HepG2 (cell line): ENCODE measurements around the gene ATF7IP. TPM values are rescaled to one million over a fixed set of nuclear protein-coding genes. Genes with fewer than 3 reads are reported as not detected.
"Not testable (repeated sequence)": the region's sequence is repeated elsewhere in the genome, so short reads cannot be mapped to it uniquely, and the experiment has no call there.

Experiments
- ATAC-seq: fragments of 200-7000 bp; cut with Tn5 transposase; 3 replicates; pipeline ENCODE4 v1.9.1; 2020; ENCODE audit warnings: mild to moderate bottlenecking, moderate library complexity
- BruUV-seq: library from RNA; stranded (reverse); fragments of 400-500 nt; replicated peaks from 2 replicates; lab custom pipeline; 2021; lab: Mats Ljungman, UMichigan
- CTCF ChIA-PET: fragments of 300-600 bp; formaldehyde crosslinking; extraction: SDS; loops from one replicate; lab custom pipeline; 2021; ENCODE audit warnings: low total read pairs, inconsistent platforms, low intra/inter-chr PET ratio; lab: Yijun Ruan, JAX
- POLR2A ChIA-PET: fragments of 350-600 bp; sonication (Branson Sonifier 250); formaldehyde crosslinking; loops from one replicate; lab custom pipeline; 2020; ENCODE audit warnings: antibody characterized with exemption, inconsistent platforms; lab: Yijun Ruan, JAX
- DNase-seq: peaks from one replicate; pipeline ENCODE4 v3.0.0-alpha.2; 2015; ENCODE audit warnings: low spot score
- FAIRE-seq: peaks from 3 replicates; lab custom pipeline; 2011; peaks lifted over from hg19 to GRCh38; lab: Jason Lieb, UNC
- H2AFZ ChIP-seq: one replicate; pipeline ENCODE4 v1.6.1; 2011; ENCODE audit warnings: low read length, inconsistent platforms
- H3K27ac ChIP-seq: fragments of 300-600 bp; 3 replicates; pipeline ENCODE4 v1.8.0; 2011; ENCODE audit warnings: mixed run types, mild to moderate bottlenecking, mixed read lengths, low read length, inconsistent platforms; ENCODE audit not compliant: insufficient read depth; ENCODE audit errors: extremely low read length
- H3K27me3 ChIP-seq, 2 experiments: fragments of 200-600 bp in 1 of 2; 2 replicates in 1 of 2; 3 replicates in 1 of 2; pipeline versions ENCODE4 v1.6.0 to v1.8.0; 2011; ENCODE audit warnings: low read length in 2 of 2, mild to moderate bottlenecking in 2 of 2, moderate library complexity in 2 of 2, inconsistent platforms in 1 of 2; ENCODE audit not compliant: insufficient read depth in 2 of 2, control insufficient read depth in 1 of 2
- H3K36me3 ChIP-seq, 2 experiments: fragments of 200-600 bp in 1 of 2; replicated peaks in 1 of 2; 2 replicates in 1 of 2; 3 replicates in 1 of 2; pipeline versions ENCODE4 v1.5.1 to v1.8.0; 2011; ENCODE audit warnings: low read length in 2 of 2, inconsistent platforms in 1 of 2; ENCODE audit not compliant: insufficient read depth in 2 of 2, control insufficient read depth in 1 of 2
- H3K4me1 ChIP-seq: 2 replicates; pipeline ENCODE4 v1.5.1; 2012; ENCODE audit warnings: low read length, inconsistent platforms; ENCODE audit not compliant: insufficient read depth
- H3K4me2 ChIP-seq: 2 replicates; pipeline ENCODE4 v1.6.0; 2011; ENCODE audit warnings: low read depth, low read length, inconsistent platforms
- H3K4me3 ChIP-seq, 3 experiments: fragments of 200-600 bp in 1 of 3; sonication (generic), shearing (Covaris generic) in 1 of 3; replicated peaks in 1 of 3; 2 replicates each; pipeline ENCODE4 v1.5.1; 2011 to 2016; ENCODE audit warnings: low read length in 3 of 3, inconsistent platforms in 2 of 3, low read depth in 2 of 3, mild to moderate bottlenecking in 2 of 3, control low read depth in 1 of 3, mixed read lengths in 1 of 3; ENCODE audit not compliant: insufficient read depth in 1 of 3
- H3K79me2 ChIP-seq: one replicate; pipeline ENCODE4 v1.6.1; 2011; ENCODE audit warnings: low read length, inconsistent platforms; ENCODE audit not compliant: insufficient read depth
- H3K9ac ChIP-seq: 2 replicates; pipeline ENCODE4 v1.6.0; 2011; ENCODE audit warnings: mild to moderate bottlenecking, low read depth, low read length, inconsistent platforms; ENCODE audit not compliant: insufficient read depth
- H3K9me3 ChIP-seq: 2 replicates; pipeline ENCODE4 v1.5.1; 2012; ENCODE audit warnings: mild to moderate bottlenecking, low read length
- H4K20me1 ChIP-seq: 2 replicates; pipeline ENCODE4 v1.6.0; 2011; ENCODE audit warnings: inconsistent platforms, mild to moderate bottlenecking, low read length, moderate library complexity; ENCODE audit not compliant: insufficient read depth
- HMG20A ChIP-seq: IDR thresholded peaks from 2 replicates; pipeline ENCODE4 v1.6.1; 2016; ENCODE audit warnings: borderline replicate concordance
- HOXD1 ChIP-seq: sonication (generic); formaldehyde crosslinking; IDR thresholded peaks from 2 replicates; pipeline ENCODE4 v1.5.0; 2020; ENCODE audit warnings: missing genetic modification reagents
- NCOR1 ChIP-seq: fragments of 200-600 bp; sonication (generic); IDR thresholded peaks from 2 replicates; pipeline ENCODE4 v1.7.0; 2017; ENCODE audit warnings: antibody characterized with exemption, low read length, borderline replicate concordance
- TBX3 ChIP-seq: fragments of 450-650 bp; IDR thresholded peaks from 2 replicates; pipeline ENCODE4 v1.6.1; 2017; ENCODE audit warnings: antibody characterized with exemption, mild to moderate bottlenecking, inconsistent platforms, borderline replicate concordance
- YEATS4 ChIP-seq: sonication (generic); formaldehyde crosslinking; IDR thresholded peaks from 2 replicates; pipeline ENCODE4 v1.4.0; 2020; ENCODE audit warnings: missing genetic modification reagents, borderline replicate concordance
- ZEB1 ChIP-seq: IDR thresholded peaks from 2 replicates; pipeline ENCODE4 v1.6.1; 2012; ENCODE audit warnings: mild to moderate bottlenecking, low read depth, inconsistent platforms; ENCODE audit not compliant: insufficient replicate concordance
- WGBS: methylation state at CpG from one replicate; pipeline ENCODE4 v1.1.6; 2017; ENCODE audit warnings: low lambda C conversion rate; 5-methylcytosine and 5-hydroxymethylcytosine counted together
- in situ Hi-C: cut with HindIII; loops from 2 replicates; pipeline ENCODE4 v1.10.0; 2017; ENCODE audit warnings: low pct_unique_long_range_greater_than_20kb; ENCODE audit not compliant: extremely low pct_ligation_motif_present
- intact Hi-C: fragments of 100-400 bp; cut with micrococcal nuclease; formaldehyde crosslinking; loops from one replicate; pipeline ENCODE4 v1.10.0; 2022; ENCODE audit not compliant: unreplicated experiment
- polyA plus RNA-seq, 8 experiments: library from polyadenylated mRNA; depleted of rRNA in 3 of 8; stranded (reverse) in 7 of 8; unstranded in 1 of 8; fragments of >200 nt; fragmentation: Illumina TruSeq in 4 of 8; extraction: Trizol in 4 of 8; gene quantifications; 2 replicates each; pipeline versions ENCODE4 v1.2.1 to v1.2.3, GENCODE V29; 2011 to 2016; ENCODE audit warnings: low read depth in 4 of 8, missing spikeins in 1 of 8, mixed read lengths in 1 of 8; ENCODE audit not compliant: insufficient read depth in 1 of 8
- total RNA-seq, 5 experiments: library from RNA; depleted of rRNA; stranded (reverse); fragments of >200 nt; fragmentation: Illumina TruSeq; extraction: Trizol; gene quantifications; 2 replicates each; pipeline ENCODE4 v1.2.3, GENCODE V29; 2016; ENCODE audit warnings: low read depth in 1 of 5
- TF ChIP-seq, protein P1 (sequence below): sonication (generic); formaldehyde crosslinking; IDR thresholded peaks from 2 replicates; pipeline ENCODE4 v1.4.0; 2020; ENCODE audit warnings: missing genetic modification reagents

ATF7IP gene
- total and polyA plus RNA-seq, 2 of the 13 experiments (the other 11 are each of a cell fraction or from before 2014, with no cell fraction given), result 1.8 to 11.8 TPM

DNA sequence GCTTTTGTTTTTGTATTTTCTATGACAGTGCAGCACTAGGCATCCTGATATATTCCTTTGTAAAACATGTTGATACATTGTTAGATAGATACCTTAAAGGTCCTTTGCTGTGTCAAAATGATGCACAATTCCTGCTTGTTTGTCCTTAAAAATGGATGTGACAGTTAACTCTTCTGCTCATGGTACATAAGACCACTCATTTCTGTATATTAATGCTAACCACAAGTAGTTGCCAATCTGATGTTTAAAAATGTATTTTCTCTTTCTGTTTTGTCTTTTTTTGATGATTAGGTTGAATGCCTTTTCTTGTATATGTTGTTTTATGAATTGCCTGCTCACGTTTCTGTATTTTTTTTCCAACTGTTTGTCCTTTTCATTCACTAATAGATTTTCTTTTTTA, 35.1 kb downstream of the ATF7IP start:
- Histone ChIP-seq H3K9me3 (no peaks in the 10 kb centered on the region), H4K20me1 (no peaks in the 10 kb centered on the region)
- in situ Hi-C loops, result no loop called here
- DNase-seq, result no peak
- 63% methylated on average over 1 of the region's 1 CpG for WGBS
- POLR2A ChIA-PET, result no interaction called here
- TF ChIP-seq TBX3, result no peak
- TF ChIP-seq, protein P1, sequence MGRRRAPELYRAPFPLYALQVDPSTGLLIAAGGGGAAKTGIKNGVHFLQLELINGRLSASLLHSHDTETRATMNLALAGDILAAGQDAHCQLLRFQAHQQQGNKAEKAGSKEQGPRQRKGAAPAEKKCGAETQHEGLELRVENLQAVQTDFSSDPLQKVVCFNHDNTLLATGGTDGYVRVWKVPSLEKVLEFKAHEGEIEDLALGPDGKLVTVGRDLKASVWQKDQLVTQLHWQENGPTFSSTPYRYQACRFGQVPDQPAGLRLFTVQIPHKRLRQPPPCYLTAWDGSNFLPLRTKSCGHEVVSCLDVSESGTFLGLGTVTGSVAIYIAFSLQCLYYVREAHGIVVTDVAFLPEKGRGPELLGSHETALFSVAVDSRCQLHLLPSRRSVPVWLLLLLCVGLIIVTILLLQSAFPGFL (CRISPR knock-in tag), result no peak
- TF ChIP-seq HMG20A (CRISPR knock-in tag), result no peak
- no peak for TF ChIP-seq HOXD1
- no peak for TF ChIP-seq YEATS4 (CRISPR knock-in tag)
- no peak for TF ChIP-seq ZEB1
- no peak for TF ChIP-seq NCOR1
- TF ChIP-seq, all 625 proteins: peak for 0
- Histone ChIP-seq H3K27me3 (no peaks in the 10 kb centered on the region), H3K79me2 (peaks cover 12% of the 10 kb centered on the region), H3K27ac (no peak overlapping the region), H3K4me1 (peaks cover 9% of the 10 kb centered on the region; the same call in 1 of the 2 replicates), H2AFZ (no peak overlapping the region), H3K4me3 (no peak overlapping the region), H3K9ac (no peak overlapping the region), H3K4me2 (no peak overlapping the region), H3K36me3 (no peaks in the 10 kb centered on the region)
- no TSS peak for BruUV-seq
- CTCF ChIA-PET, result no interaction called here
- FAIRE-seq, result no peak
- intact Hi-C loops, result no loop called here
- no peak for ATAC-seq

DNA sequence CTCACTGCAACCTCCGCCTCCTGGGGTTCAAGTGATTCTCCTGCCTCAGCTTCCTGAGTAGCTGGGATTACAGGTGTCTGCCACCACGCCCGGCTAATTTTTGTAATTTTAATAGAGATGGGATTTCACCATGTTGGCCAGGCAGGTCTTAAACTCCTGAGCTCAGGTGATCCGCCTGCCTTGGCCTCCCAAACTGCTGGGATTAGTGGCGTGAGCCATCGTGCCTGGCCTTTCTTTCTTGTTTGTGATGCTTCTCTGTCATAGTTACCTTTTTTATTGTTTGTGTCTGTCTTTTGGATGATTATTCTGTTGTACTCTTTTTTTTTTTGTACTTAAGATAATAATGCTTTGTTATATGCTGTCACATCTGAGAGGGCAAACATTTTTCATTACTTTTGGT, 35.8 kb downstream of the ATF7IP start:
- CTCF ChIA-PET, intact Hi-C loops, H3K9me3 ChIP-seq, H3K36me3 ChIP-seq, POLR2A ChIA-PET, H3K27ac ChIP-seq, H4K20me1 ChIP-seq, BruUV-seq, ATAC-seq, H3K4me2 ChIP-seq, in situ Hi-C loops, H3K27me3 ChIP-seq, H3K4me1 ChIP-seq, FAIRE-seq, H2AFZ ChIP-seq, DNase-seq, H3K4me3 ChIP-seq, H3K9ac ChIP-seq: not testable (repeated sequence)
- H3K79me2 ChIP-seq, result peaks cover 12% of the 10 kb centered on the region
- 66% methylated on average over 6 of the region's 6 CpGs for WGBS
